HEK293 (cell line): ENCODE results near the gene KCNC2.

Experiments used
- CTCF ChIA-PET: fragments of 350-600 bp; formaldehyde crosslinking; extraction: SDS; loops from one replicate; lab custom pipeline; 2021; ENCODE audit warnings: antibody characterized with exemption; lab: Yijun Ruan, JAX
- POLR2A ChIA-PET: fragments of 300-600 bp; formaldehyde crosslinking; extraction: SDS; loops from one replicate; lab custom pipeline; 2020; ENCODE audit warnings: antibody characterized with exemption, inconsistent platforms; lab: Yijun Ruan, JAX
- H3K27ac ChIP-seq: fragments of 200-500 bp; sonication (Bioruptor generic); 2 replicates; pipeline ENCODE4 v1.5.1; 2014; ENCODE audit warnings: low read depth, low read length, control low read depth, inconsistent platforms; ENCODE audit errors: extremely low read depth
- H3K36me3 ChIP-seq, 2 experiments: fragments of 200-500 bp in 1 of 2; sonication (Bioruptor generic) in 1 of 2; 1 replicate in 1 of 2; 2 replicates in 1 of 2; pipeline ENCODE4 v1.5.1; 2014 to 2017; ENCODE audit warnings: inconsistent platforms in 2 of 2, low read length in 2 of 2; ENCODE audit not compliant: control insufficient read depth in 2 of 2, insufficient read depth in 1 of 2
- H3K4me1 ChIP-seq: fragments of 200-500 bp; sonication (Bioruptor generic); 2 replicates; pipeline ENCODE4 v1.5.1; 2014; ENCODE audit warnings: mild to moderate bottlenecking, low read length, inconsistent platforms; ENCODE audit not compliant: control insufficient read depth, insufficient read depth
- H3K4me3 ChIP-seq: 2 replicates; pipeline ENCODE4 v1.5.1; 2011; ENCODE audit warnings: low read depth, mild to moderate bottlenecking, control low read depth, low read length, moderate library complexity
- H3K9me3 ChIP-seq: fragments of 200-500 bp; sonication (Bioruptor generic); 2 replicates; pipeline ENCODE4 v1.5.1; 2014; ENCODE audit warnings: low read depth, low read length, inconsistent platforms; ENCODE audit not compliant: control insufficient read depth, insufficient read depth
- KLF16 ChIP-seq: fragments of 450-650 bp; formaldehyde crosslinking; IDR thresholded peaks from 2 replicates; pipeline ENCODE4 v1.5.1; 2017; ENCODE audit warnings: missing biosample characterization, missing genetic modification characterization
- KLF9 ChIP-seq: fragments of 450-650 bp; formaldehyde crosslinking; IDR thresholded peaks from 2 replicates; pipeline ENCODE4 v1.5.1; 2016; ENCODE audit warnings: missing biosample characterization, missing genetic modification characterization, low read depth
- SALL2 ChIP-seq: fragments of 450-650 bp; formaldehyde crosslinking; IDR thresholded peaks from 2 replicates; pipeline ENCODE4 v1.5.0; 2017; ENCODE audit warnings: missing biosample characterization, mild to moderate bottlenecking, missing genetic modification characterization, borderline replicate concordance
- TCF7L2 ChIP-seq: IDR thresholded peaks from 2 replicates; pipeline ENCODE4 v1.6.1; 2011; ENCODE audit warnings: low read depth, mild to moderate bottlenecking, inconsistent platforms, low read length, moderate library complexity, borderline replicate concordance
- ZBTB11 ChIP-seq: fragments of 450-650 bp; formaldehyde crosslinking; conservative IDR thresholded peaks from 2 replicates; pipeline ENCODE4 v1.5.1; 2016; ENCODE audit warnings: low read depth, missing biosample characterization, missing genetic modification characterization
- ZBTB17 ChIP-seq: fragments of 450-650 bp; formaldehyde crosslinking; IDR thresholded peaks from 2 replicates; pipeline ENCODE4 v1.5.1; 2016; ENCODE audit warnings: missing biosample characterization, missing genetic modification characterization
- ZIC2 ChIP-seq: fragments of 450-650 bp; formaldehyde crosslinking; IDR thresholded peaks from 2 replicates; pipeline ENCODE4 v1.5.1; 2016; ENCODE audit warnings: missing biosample characterization, missing genetic modification characterization
- ZNF335 ChIP-seq: fragments of 450-650 bp; formaldehyde crosslinking; conservative IDR thresholded peaks from 2 replicates; pipeline ENCODE4 v1.5.1; 2016; ENCODE audit warnings: missing biosample characterization, missing genetic modification characterization
- ZNF366 ChIP-seq: fragments of 450-650 bp; formaldehyde crosslinking; conservative IDR thresholded peaks from 2 replicates; pipeline ENCODE4 v1.5.1; 2016; ENCODE audit warnings: missing biosample characterization, missing genetic modification characterization
- ZNF398 ChIP-seq: fragments of 450-650 bp; formaldehyde crosslinking; IDR thresholded peaks from 2 replicates; pipeline ENCODE4 v1.5.1; 2017; ENCODE audit warnings: missing biosample characterization, missing genetic modification characterization
- ZNF473 ChIP-seq: fragments of 450-650 bp; formaldehyde crosslinking; IDR thresholded peaks from 2 replicates; pipeline ENCODE4 v1.5.1; 2017; ENCODE audit warnings: missing biosample characterization, missing genetic modification characterization
- ZNF521 ChIP-seq: fragments of 450-650 bp; formaldehyde crosslinking; IDR thresholded peaks from 2 replicates; pipeline ENCODE4 v1.5.1; 2017; ENCODE audit warnings: missing biosample characterization, mild to moderate bottlenecking, missing genetic modification characterization
- ZNF530 ChIP-seq: fragments of 450-650 bp; formaldehyde crosslinking; IDR thresholded peaks from 2 replicates; pipeline ENCODE4 v1.5.1; 2016; ENCODE audit warnings: low read depth, missing biosample characterization, missing genetic modification characterization
- ZNF621 ChIP-seq: fragments of 450-650 bp; formaldehyde crosslinking; IDR thresholded peaks from 2 replicates; pipeline ENCODE4 v1.5.1; 2017; ENCODE audit warnings: missing biosample characterization, missing genetic modification characterization
- ZNF785 ChIP-seq: fragments of 450-650 bp; formaldehyde crosslinking; IDR thresholded peaks from 2 replicates; pipeline ENCODE4 v1.5.1; 2016; ENCODE audit warnings: missing biosample characterization, missing genetic modification characterization
- TF ChIP-seq, protein P1 (sequence below): fragments of 450-650 bp; formaldehyde crosslinking; IDR thresholded peaks from 2 replicates; pipeline ENCODE4 v1.5.1; 2016; ENCODE audit warnings: missing biosample characterization, missing genetic modification characterization
- TF ChIP-seq, protein P2 (sequence below): fragments of 450-650 bp; formaldehyde crosslinking; IDR thresholded peaks from 2 replicates; pipeline ENCODE4 v1.5.1; 2016; ENCODE audit warnings: missing biosample characterization, missing genetic modification characterization, low read depth
- TF ChIP-seq, protein P3 (sequence below): fragments of 450-650 bp; formaldehyde crosslinking; IDR thresholded peaks from 2 replicates; pipeline ENCODE4 v1.5.1; 2016; ENCODE audit warnings: missing biosample characterization, missing genetic modification characterization

Gene KCNC2

GRCh38 chr12:75000120-75000519 lies 209.5 kb downstream of the KCNC2 start:
- CTCF ChIA-PET = interaction anchor here (1.1 kb wide), 1 partner anchor 8 kb away, joined by 3 read pairs; no protein-coding TSS in a partner anchor
- no peaks in the 10 kb centered on the region for H3K36me3 ChIP-seq
- no peak overlapping the region for H3K27ac ChIP-seq
- POLR2A ChIA-PET = no interaction called here
- no peaks in the 10 kb centered on the region for H3K4me1 ChIP-seq
- H3K9me3 ChIP-seq = no peaks in the 10 kb centered on the region
- no peak overlapping the region for H3K4me3 ChIP-seq
- TF ChIP-seq KLF9 (tag by site-specific recombination) = no peak
- TF ChIP-seq SALL2 = no peak
- no peak for TF ChIP-seq ZNF621 (tag by site-specific recombination)
- no peak for TF ChIP-seq ZBTB11 (tag by site-specific recombination)
- TF ChIP-seq ZBTB17 (tag by site-specific recombination) = no peak
- no peak for TF ChIP-seq ZNF785 (tag by site-specific recombination)
- TF ChIP-seq, protein P1, sequence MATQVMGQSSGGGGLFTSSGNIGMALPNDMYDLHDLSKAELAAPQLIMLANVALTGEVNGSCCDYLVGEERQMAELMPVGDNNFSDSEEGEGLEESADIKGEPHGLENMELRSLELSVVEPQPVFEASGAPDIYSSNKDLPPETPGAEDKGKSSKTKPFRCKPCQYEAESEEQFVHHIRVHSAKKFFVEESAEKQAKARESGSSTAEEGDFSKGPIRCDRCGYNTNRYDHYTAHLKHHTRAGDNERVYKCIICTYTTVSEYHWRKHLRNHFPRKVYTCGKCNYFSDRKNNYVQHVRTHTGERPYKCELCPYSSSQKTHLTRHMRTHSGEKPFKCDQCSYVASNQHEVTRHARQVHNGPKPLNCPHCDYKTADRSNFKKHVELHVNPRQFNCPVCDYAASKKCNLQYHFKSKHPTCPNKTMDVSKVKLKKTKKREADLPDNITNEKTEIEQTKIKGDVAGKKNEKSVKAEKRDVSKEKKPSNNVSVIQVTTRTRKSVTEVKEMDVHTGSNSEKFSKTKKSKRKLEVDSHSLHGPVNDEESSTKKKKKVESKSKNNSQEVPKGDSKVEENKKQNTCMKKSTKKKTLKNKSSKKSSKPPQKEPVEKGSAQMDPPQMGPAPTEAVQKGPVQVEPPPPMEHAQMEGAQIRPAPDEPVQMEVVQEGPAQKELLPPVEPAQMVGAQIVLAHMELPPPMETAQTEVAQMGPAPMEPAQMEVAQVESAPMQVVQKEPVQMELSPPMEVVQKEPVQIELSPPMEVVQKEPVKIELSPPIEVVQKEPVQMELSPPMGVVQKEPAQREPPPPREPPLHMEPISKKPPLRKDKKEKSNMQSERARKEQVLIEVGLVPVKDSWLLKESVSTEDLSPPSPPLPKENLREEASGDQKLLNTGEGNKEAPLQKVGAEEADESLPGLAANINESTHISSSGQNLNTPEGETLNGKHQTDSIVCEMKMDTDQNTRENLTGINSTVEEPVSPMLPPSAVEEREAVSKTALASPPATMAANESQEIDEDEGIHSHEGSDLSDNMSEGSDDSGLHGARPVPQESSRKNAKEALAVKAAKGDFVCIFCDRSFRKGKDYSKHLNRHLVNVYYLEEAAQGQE (tag by site-specific recombination) = no peak
- no peak for TF ChIP-seq ZNF473 (tag by site-specific recombination)
- TF ChIP-seq, protein P2, sequence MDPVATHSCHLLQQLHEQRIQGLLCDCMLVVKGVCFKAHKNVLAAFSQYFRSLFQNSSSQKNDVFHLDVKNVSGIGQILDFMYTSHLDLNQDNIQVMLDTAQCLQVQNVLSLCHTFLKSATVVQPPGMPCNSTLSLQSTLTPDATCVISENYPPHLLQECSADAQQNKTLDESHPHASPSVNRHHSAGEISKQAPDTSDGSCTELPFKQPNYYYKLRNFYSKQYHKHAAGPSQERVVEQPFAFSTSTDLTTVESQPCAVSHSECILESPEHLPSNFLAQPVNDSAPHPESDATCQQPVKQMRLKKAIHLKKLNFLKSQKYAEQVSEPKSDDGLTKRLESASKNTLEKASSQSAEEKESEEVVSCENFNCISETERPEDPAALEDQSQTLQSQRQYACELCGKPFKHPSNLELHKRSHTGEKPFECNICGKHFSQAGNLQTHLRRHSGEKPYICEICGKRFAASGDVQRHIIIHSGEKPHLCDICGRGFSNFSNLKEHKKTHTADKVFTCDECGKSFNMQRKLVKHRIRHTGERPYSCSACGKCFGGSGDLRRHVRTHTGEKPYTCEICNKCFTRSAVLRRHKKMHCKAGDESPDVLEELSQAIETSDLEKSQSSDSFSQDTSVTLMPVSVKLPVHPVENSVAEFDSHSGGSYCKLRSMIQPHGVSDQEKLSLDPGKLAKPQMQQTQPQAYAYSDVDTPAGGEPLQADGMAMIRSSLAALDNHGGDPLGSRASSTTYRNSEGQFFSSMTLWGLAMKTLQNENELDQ = no peak
- no peak for TF ChIP-seq ZNF521 (tag by site-specific recombination)
- TF ChIP-seq, protein P3, sequence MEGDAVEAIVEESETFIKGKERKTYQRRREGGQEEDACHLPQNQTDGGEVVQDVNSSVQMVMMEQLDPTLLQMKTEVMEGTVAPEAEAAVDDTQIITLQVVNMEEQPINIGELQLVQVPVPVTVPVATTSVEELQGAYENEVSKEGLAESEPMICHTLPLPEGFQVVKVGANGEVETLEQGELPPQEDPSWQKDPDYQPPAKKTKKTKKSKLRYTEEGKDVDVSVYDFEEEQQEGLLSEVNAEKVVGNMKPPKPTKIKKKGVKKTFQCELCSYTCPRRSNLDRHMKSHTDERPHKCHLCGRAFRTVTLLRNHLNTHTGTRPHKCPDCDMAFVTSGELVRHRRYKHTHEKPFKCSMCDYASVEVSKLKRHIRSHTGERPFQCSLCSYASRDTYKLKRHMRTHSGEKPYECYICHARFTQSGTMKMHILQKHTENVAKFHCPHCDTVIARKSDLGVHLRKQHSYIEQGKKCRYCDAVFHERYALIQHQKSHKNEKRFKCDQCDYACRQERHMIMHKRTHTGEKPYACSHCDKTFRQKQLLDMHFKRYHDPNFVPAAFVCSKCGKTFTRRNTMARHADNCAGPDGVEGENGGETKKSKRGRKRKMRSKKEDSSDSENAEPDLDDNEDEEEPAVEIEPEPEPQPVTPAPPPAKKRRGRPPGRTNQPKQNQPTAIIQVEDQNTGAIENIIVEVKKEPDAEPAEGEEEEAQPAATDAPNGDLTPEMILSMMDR = no peak
- TF ChIP-seq ZIC2 (tag by site-specific recombination) = no peak
- no peak for TF ChIP-seq KLF16 (tag by site-specific recombination)
- no peak for TF ChIP-seq ZNF530 (tag by site-specific recombination)
- TF ChIP-seq ZNF398 (tag by site-specific recombination) = no peak
- TF ChIP-seq ZNF366 = no peak
- TF ChIP-seq ZNF335 (tag by site-specific recombination) = no peak
- TF ChIP-seq TCF7L2 = no peak
